Measurements from ENCODE around the gene ARFIP1.

Gene ARFIP1

DNA sequence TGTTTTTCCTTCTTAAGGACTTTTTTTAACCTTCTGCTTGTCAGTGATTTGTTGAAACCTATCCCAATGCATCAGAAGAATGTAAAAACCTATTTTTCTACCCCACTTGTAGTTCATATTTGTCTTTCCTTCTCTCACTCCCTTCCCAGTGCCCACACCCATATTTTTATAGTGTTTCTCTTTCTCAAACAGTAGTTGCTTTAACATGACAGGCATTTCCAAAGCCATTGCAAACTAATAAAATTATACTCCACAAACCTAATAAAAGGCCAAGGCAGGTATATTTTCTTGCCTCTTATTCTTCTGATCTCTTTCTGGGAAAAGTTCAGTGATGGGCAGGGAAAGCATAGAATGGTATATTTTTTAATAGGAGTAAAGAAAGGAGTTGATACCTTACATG, 120.6 kb downstream of the ARFIP1 start:
- no peak for DNase-seq

DNA sequence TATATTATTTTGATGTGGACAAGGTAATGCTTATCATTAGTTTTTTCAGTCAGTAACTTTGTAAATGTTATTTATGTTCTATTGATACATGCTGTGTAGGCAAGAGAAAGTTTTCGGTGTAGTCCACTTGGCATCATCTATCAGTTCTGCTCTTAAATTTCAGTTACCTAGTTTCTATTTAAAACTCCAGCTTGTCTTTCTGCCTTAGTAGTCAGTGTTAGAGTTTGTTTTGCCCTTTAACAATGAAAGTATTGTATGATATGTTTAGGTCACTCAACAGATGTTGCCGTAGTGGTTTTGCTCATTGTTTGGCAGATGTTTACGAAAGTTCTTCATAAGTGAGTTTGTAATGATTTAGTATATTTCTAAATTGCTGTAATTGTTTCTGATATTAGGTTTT, 121.5 kb downstream of the ARFIP1 start:
- no peak for DNase-seq

DNA sequence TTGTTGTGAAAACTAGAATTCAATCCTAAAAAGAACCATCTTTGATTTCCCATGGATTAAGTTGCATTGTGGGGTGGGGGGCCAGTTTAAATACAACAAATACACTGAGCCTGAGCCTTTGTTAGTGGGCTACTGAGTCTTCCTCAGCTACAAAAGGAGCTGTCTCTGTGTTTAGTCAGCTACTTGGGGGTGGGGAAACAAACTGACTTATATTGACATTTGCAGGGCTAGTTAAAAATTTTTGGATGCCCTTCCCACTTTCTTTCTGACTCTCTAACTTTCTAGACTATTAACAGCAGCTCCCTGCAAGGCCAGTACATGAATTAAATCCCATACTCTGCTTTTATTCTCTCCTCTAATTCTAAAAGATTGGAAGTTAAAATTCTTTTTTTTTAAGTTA, 123.9 kb downstream of the ARFIP1 start:
- DNase-seq, result no peak

DNA sequence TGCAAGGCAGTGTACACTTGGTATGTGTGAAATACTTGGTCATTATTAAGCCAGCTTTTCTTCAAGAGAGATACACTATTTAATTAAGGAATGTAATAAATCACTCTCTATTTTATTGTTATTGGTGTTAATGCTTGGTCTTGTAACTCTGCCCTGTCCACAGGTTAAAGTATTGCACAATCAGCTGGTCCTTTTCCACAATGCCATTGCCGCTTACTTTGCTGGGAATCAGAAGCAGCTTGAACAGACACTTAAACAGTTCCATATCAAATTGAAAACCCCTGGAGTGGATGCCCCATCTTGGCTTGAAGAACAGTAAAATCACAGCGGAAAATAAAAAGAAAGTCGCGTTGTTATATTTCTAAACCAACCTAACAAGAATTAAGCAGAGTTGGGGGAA, 130.1 kb downstream of the ARFIP1 start:
- no peak for DNase-seq

DNA sequence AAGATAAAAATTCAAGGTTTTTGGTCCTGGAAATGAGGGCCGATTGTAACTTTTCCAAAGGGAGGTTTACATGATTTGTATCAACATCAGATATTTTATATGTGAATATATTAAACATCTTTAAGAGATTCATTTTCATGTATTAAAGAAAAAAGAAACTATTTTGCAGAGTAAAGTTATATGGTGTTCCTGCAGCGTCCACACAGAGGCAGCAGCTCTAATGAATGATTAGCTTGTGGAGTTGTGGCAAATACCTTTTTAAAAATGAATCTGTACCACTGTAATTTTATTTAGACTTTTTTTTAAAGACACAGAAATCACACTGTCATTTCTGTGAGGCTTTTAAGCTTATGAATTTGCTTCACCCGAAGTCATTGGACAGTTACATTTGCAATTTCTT, 130.8 kb downstream of the ARFIP1 start:
- no peak for DNase-seq

DNA sequence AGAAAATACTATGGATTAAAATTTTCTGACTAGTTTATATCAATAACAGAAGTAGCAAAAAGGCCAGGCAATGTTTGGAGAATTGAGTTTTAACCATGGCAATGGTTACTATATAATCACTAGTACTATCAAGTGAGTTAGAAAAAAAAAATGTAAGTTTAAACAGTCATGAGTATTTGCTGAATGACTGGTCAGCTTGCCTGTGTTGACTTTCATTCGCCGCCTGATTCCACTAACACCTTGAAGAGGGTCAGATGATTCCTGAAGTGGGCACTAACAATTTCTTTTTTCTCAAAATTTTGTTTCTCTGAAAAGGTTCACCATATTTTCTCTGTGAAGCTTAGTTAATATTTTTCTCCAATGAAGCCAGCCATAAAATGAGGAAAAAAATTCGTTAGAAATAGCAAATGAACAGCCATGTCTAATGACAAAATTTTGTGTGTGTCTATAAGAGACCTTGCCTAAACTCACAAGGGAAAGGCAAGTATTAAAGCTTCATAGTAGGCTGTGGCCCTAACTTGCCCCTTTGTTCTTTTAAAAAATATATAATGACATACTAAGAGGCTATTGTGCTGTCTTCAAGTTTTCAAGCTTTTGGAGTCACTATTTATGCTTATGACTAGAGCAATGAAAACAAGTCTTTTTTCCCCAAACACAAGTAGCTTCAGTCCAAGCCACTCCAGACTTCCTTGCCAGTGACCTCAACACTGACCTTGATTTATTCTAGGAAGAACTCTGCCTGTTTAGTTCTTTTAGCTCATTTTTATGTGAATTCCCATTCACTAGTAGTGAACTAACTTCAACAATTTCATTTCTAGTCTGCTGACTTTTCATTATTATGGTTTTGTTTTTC, 138.0 kb downstream of the ARFIP1 start:
- no peak for DNase-seq

DNA sequence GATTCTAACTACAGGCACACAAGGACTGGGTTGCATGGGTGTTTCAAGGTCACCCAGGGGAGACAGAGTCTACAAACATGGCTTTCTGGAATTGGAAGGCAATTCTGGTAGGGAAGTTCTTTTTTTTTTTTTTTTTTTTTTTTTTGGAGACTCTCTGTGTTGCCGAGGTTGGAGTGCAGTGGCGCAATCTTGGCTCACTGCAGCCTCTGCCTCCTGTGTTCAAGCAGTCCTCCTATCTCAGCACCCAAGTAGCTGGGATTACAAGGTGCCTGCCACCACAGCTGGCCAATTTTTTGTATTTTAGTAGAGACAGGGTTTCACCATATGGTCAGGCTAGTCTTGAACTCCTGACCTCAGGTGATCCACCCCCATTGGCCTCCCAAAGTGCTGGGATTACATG, 140.1 kb downstream of the ARFIP1 start:
- DNase-seq, result no peak

DNA sequence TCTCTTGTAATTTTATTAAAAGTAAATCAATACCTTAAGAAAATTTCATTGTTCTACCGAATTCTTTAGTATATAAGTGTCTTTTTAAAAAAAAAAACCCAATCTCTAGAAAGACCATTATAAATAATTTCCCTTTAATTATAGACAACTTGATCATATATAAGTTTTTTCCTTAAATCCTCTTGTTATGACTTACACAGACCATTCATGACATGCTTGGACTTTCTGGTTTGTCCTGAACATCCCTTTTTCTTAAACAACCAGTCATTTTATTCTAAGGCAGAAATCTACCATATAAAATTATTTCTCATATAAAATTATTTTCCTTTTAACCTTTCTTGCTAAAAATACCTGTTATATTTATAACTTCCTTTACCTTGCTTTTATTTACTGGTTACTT, 141.0 kb downstream of the ARFIP1 start:
- DNase-seq, result no peak

DNA sequence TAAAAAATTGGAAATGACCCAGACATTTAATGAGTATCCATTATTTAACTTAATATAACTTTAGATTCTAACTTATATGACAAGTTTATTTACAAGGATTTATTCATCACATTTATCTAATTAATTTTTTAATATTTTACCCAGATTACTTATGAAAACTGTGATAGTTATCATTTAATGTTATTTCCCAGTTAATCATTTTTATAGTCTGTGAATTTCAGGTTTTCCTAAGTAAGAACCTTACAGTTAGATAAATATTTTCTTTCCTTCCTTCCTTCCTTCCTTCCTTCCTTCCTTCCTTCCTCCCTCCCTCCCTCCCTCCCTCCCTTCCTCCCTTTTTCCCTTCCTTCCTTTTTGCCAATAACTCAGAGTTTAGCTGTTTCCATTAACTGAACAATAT, 141.5 kb downstream of the ARFIP1 start:
- DNase-seq, result no peak

DNA sequence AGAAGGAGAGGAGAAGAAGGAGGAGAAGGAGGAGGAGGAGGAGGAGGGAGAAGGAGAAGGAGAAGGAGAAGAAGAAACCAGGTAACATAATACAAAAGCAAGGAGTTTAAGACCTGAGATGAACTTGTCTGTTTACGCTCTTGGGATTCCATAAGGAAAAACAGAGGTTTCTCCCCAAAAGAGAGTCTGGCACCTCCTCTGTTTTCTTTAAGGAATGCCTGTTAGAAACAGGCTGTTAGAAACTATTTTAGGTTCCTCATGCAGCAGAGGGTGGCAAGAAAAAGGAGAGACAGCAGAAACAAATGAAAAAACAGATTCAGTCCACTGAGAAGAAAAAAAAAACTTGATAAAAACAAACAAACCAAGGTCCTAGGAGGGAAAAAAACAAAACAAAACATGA, 146.1 kb downstream of the ARFIP1 start:
- no peak for DNase-seq

DNA sequence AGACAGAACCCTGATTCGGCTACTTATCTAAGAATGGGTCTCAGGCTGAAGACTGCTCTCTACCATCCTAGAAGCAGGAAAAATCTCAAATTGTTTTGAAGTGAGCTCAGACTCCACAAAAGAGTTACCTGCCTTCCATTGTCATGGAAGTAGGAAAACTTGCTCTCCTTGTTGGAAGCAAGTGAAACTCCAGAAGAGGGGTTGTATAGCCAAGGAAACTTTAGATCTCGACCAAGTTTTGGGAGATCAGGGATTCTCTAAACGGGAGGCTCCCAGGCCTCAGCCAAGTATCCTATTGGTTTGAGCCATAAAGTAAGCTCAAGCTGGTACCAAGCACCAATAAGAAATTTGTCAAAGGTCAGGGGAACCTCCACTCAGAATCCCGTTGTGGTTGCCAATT, 147.2 kb downstream of the ARFIP1 start:
- no peak for DNase-seq

DNA sequence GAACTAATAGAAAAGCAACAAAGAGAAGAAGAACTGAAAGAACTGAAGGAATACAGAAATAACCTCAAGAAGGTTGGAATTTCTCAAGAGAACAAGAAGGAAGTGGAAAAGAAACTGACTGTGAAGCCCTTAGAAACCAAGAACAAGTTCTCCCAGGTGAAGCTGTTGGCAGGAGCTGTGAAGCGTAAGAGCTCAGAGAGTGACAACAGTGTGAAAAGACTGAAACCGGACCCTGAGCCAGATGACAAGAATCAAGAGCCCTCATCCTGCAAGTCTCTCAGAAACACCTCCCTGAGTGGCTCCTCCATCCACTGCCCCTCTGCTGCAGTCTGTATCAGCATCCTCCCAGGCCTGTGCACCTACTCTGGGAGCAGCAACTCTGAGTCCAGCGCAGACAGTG, 148.0 kb downstream of the ARFIP1 start:
- DNase-seq, result no peak

DNA sequence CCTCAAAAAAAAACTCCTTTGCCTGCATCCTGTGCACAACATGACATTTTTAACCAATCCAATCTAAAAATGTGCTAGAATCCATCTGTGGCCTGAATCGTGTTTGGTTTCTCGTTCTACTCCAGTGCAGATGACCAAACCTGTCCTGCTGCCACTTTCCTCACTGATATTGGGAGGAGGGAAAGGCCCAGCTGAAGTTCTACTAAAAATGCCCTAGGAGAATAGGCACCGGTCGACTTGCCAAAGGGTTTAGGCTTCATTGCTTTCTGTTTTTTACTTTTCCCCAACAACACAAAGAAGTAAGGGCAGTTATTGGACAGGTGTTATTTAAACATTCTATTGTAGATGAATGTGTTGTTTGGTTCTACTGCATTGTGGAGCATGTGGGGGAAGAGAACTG, 148.5 kb downstream of the ARFIP1 start:
- no peak for DNase-seq

DNA sequence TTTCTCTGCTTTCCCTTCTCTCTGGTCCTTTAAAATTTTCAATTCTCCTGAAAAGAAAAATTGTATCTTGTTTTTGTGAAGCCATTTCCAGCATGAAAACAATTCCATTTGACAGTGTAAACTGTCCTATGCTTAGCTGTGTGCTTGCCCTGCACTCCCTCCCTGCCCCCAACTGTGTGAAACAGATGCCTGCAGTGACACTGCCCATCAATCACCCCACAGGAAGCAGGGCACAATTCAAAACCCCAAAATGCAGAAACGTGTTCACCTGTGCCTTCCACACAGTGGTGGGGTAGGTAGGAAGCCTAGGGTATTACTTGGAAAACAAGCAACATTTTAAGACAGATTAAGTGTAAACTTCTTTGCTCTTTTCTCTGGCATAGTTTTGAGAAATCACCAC, 150.1 kb downstream of the ARFIP1 start:
- no peak for DNase-seq

DNA sequence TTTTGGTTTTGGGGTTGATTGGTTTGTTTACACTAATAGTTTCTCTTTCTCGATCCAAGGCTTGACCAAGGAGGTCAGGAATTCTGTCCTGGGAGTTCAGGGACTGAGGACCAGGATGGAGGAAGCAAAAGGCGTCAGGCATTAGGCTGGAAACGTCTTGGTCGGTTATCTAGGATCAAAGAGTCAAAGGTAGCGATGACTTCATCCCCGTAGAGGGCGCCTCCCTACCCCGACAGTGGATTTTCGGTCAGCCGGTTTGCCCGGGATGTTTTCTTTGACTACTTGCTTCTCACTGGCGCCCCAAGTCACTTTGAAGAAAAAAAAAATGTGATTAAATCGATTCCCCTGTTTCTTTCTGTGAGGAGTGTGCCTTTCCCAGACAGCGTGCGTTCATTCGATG, 155.4 kb downstream of the ARFIP1 start:
- no peak for DNase-seq

DNA sequence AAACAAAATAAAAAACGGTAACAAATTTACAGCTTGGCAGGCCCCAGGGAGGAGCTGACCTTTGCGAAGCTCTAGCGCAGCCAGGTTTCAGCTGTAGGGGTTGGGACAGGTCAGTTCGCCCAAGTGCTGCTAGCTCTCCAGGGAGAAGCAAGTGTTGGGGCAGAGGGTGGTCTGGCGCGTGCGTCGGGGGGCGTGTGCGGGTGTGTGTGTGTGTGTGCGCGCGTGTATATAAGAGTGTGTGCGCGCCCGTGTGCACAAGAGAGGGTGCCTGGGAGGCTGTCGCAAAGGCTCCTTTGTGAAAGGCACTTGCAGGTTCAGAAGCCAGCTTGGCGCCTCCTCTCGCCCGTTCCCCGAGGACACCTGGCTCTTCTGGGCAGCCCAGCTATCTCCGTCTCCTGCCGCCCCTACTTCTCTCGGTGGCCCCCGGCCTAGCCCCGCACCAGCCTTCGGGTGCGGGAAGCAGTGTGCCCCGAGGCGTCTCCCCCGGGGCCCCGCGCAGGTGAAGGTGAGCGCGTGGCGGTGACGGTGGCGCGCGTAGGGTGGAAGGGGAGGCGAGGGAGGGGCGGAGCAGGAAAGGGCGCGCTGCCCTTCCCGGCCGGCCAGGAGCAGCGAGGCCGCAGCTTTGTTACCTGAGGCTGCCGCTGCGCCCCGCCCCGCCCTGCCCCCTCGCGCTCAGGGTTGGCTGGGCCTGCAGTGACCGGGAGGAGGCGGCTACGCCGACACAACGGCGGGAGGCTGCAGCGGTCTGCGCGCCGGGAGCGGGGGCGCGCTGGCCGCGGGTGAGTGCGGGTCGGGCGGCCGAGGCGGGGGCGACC, 156.1 kb downstream of the ARFIP1 start, which contains the start of gene FHDC1:
FHDC1 (plus strand) TSS at position 693 of the 815 bp plus-strand sequence. CDS start 6,735 bp downstream, outside the sequence.
- DNase-seq, result no peak

DNA sequence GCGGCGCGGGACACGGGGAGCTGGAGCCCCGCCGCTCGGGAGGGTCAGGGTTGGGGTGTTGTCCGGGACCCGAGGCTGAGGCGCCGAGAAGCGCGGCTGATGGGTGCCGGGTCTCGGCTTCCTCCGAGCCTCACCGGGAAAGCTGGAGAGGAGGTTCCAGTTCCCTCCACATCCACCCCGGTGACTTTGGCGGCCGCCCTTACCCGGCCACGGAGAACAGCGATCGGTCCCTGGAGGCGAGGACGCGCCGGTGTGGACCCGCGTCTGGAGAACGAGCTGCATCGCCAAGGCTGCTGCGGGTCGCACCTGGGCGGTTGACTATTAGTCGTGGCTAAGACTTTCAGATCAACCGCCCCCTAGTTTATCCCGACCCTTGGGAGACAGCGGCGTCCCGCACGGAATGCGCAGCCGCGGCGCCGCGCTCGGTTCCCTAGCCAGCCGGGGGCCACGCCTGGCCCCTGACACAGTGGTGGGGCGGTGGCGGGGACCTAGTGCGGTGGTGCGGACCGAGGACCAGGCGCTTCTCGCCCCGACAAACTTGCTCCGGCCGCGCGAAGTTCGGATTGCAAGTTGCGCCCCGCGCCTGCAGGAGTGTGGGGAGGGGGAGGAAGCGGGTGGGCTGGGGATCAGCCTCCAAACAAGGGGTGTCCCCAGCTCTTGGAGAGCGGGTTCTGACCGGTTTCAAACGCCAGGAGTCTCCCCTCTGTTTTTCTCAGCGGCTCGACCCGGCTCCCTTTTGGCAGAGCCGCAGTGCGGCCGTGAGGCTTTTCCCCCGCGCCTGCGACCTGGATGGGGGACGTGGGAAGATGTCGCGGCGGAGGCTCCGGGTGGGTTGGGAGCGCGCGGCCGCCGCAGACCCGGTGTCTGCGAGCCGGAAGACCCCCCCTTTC, 156.9 kb downstream of the ARFIP1 start:
- no peak for DNase-seq

DNA sequence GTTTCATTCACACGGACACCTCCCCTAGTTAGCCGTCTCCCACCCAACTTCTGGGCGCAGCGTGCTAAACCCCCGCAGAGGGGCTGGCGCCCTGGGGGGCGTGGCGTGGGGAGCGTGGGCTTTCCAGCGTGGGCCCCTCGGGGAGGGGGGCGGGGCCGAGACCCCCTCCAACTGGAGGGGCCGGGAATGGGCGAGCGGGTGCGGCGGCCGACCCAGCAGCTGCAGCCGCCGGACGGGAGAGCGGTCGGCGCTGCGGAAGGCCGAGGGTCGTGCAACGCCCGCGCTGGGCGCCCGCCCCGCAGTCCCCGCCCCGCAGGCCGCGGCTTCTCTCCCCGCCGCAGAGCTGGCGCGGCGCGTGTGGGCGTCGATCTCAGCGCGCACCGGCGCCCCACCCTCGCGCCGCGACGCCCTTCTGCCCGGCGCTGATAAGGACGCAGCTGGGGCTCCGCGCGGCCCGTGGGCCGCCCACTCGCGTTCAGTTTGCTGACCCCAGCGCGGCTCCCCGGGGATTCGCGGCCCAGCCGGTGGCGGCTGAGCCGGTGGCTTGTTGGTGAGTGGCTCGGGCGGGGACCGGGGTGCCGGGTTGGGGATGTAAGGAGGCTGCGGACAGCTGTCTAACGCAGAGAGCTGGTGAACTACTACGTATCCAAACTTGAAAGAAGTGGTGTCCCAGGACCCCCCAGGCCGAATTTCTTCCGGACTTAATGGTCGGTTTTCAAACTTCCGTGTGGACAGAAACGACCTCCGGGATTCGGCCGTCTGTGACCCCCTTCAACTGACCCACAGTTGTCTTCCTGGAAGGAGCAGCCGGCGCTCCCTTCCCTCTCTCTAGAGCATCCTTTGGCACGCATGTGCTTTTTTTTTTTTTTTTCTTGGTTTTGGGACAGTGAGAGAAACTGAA, 157.8 kb downstream of the ARFIP1 start:
- DNase-seq, result no peak

DNA sequence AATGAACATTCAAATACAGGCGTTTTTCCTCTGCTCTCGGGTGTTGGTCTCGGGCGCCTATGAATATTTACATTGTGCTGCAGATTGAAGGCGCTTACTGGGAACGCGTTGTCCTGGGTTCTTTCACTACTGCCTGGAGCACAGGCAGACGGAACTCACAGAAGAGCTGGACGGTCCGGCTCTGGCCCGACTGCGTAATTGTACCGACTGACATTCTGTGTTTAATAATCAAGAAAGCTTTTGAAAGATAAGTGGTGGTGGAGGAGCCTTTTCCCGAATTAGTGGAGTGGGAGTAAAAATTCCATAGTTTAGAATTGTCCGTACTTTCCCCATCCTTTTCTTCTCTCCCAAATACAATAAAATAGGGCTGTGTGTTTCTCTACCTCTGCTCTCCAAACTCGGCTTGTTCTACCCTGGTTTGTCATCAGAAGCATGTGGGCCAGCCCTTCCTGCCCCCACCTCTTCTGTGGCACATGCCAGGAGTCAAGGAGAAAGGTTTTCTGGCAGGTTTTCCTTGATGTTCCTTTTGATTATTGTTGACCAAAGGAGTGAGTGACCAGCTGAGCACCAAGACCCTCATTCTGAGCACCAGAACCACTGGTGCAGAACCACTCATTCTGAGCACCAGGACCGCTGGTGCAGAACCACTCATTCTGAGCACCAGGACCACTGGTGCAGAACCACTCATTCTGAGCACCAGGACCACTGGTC, 158.6 kb downstream of the ARFIP1 start:
- DNase-seq, result no peak

DNA sequence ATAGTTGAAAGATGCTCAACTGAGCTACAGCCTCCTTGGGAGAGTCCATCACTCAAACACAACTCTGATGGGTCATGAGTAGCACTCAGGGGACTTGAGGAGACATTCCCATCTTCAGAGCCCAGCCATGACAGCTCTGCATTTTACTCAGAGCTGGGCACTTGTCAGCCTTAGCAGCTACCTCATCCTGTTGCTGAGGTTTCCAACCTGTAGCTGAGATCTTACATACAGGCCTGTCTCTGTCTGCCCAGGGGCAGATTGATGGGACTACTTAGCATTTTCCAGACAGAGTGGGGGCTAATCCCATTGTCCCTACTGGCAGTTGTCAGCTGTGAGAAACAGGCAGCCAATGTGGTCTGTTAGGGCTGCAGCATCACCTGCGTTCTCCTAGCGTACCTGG, 159.9 kb downstream of the ARFIP1 start:
- no peak for DNase-seq

DNA sequence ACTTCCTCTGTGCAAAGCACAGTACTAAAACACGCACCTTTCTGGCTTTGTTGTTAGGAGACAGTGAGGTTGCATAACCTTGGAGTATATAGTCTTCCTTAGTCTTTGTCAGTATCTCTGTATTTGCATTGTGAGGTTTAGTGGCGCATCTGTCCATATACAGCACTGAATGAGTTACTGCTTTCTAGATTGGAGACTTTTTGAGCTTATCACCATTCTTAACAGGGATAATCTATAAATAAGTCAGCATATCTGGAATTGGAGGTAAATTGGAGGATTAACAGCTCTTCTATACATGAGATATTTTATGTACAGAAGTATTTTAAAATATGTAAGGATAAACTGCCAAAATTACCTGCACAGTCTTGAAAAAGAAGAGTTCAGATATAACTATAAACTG, 160.7 kb downstream of the ARFIP1 start:
- DNase-seq, result no peak
